Measurements from ENCODE around the gene TRIM66.

The TRIM66 gene

DNA sequence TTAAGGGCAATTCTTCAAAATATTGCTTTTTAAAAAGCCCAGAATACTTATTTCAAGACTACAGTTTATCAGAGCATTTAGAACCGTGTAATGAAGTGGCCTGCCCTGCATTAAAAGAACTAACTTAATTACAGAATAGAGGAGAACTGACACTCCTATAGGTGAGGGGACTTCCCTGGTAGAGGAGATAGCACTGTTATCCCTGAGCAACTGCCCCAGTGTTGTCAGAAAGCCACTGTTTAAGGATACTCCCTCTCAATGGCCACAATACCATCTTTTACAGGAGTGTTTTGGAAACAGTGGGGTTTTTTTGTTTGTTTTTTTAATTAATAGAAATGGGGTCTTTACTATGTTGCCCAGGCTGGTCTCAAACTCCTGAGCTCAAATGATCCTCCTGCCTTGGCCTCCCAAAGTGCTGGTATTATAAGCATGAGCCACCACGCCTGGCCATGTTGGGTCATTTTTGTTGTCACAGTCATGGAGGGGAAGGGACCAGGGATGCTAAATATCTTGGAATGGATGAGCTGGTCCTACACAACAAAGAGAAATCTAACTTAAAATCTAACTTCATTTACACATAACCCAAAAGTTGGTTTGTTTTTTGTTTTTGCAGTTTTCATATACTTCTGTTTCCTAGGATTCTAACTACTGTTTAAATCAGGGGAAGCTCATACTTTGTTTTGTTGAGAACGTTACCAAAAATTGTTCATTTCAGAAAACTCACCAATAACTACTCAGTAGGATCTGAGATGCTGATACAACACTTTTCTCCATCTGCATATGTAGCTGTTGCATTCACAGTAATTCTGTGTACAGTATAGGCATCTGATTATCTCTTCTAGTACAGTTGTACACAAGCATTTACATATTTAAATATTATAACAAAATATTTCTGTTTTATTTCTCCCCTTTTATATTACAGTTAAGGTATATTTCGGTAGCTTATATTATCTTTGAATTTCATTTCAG is 8.2 kb upstream of the TRIM66 start:
- TF ChIP-seq, protein P1, sequence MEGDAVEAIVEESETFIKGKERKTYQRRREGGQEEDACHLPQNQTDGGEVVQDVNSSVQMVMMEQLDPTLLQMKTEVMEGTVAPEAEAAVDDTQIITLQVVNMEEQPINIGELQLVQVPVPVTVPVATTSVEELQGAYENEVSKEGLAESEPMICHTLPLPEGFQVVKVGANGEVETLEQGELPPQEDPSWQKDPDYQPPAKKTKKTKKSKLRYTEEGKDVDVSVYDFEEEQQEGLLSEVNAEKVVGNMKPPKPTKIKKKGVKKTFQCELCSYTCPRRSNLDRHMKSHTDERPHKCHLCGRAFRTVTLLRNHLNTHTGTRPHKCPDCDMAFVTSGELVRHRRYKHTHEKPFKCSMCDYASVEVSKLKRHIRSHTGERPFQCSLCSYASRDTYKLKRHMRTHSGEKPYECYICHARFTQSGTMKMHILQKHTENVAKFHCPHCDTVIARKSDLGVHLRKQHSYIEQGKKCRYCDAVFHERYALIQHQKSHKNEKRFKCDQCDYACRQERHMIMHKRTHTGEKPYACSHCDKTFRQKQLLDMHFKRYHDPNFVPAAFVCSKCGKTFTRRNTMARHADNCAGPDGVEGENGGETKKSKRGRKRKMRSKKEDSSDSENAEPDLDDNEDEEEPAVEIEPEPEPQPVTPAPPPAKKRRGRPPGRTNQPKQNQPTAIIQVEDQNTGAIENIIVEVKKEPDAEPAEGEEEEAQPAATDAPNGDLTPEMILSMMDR (IDR thresholded peaks at IDR 0.05; ENCODE audit: insufficient read depth, missing control alignments) = no peak
- FAIRE-seq (no peak), DNase-seq (ENCODE audit: insufficient read length, low spot score) (no peak)

DNA sequence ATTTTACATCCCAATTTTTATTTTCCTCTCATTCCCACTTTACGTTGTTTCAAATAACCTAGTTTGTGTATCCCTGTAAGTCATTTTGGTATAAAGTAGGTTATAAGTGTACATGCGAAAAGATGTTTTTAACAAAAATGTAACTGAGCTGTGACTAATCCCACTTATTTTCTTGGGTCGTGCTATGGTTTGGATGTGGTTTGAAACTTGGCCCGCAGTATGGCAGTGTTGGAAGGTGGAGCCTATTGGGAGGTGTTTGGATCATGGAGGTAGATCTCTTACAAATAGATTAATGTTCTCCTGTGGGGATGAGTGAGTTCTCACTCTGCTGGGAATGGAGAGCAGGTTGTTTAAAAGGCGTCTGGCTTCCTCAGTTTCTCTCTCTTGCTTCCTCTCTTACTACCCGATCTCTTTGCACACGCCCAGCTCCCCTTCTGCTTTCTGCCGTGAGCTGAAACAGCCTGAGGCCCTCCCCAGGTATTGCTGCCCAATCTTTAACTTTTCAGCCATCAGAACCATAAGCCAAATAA is 7.3 kb upstream of the TRIM66 start:
- TF ChIP-seq, protein P1 (IDR thresholded peaks at IDR 0.05; ENCODE audit: insufficient read depth, missing control alignments) = no peak
- FAIRE-seq (no peak), DNase-seq (ENCODE audit: insufficient read length, low spot score) (no peak)

DNA sequence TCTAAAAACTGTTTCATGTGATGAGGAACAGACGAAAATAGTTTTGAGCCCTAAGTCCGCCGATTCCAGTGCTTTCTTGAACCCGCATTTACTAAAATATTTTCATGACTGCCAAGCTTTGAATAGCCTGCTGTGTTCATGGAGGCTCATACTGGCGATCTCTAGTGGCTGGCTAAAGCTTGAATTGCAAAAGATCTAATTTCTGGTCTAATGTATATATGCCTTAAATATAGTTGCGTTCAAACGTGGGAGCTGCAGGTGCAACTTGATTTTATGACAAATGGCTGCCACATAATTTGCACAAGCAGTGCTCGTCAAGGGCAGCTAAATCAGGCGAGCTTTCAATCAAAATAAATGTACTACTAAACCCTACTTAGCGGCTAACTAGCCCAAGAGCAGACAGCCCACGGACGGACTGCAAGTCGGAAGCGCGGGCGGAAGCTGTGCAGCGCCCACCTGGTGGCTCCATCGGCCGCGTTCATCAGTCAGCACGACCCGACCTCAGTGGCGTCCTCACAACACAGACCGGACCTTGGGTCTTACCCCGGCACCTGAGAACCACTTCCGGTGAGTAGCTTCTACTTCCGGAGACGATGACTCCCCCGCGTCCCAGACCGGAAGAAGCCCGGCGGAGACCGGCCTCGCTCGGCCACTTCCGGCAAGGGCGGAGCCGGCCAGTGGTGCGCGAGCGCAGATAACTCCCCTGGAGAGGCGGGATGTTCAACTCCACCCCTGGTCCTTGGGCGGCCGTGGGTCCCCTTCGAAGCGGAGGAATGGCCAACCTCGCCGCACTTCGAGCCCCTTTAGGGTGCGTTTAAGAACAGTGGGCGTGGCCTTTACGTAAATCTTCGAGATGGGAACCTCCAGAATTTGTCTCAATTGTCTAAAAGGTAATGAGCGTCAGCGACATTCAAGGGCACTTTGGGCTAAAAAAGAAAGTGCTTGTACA is 6.2 kb upstream of the TRIM66 start:
- TF ChIP-seq, protein P1 (IDR thresholded peaks at IDR 0.05; ENCODE audit: insufficient read depth, missing control alignments) = peak; percentile 3
- DNase-seq (ENCODE audit: insufficient read length, low spot score) (peak; percentile 89), FAIRE-seq (no peak)

DNA sequence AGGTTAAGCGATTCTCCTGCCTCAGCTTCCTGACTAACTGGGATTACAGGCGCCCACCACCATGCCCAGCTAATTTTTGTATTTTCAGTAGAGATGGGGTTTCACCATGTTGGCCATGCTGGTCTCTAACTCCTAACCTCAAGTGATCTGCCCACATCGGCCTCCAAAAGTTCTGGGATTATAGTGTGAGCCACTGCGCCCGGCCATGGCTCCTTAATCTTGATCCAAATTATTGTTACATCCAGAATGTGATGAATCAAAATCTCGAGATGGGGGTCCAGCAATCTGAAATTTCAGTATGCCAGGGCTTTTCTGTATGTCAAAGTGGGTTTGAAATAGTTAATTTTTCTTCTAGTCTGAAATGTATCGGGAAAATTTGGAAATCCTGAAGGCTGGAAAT is 3.9 kb upstream of the TRIM66 start:
- TF ChIP-seq, protein P1 (IDR thresholded peaks at IDR 0.05; ENCODE audit: insufficient read depth, missing control alignments) = no peak
- FAIRE-seq (no peak), DNase-seq (ENCODE audit: insufficient read length, low spot score) (no peak)

DNA sequence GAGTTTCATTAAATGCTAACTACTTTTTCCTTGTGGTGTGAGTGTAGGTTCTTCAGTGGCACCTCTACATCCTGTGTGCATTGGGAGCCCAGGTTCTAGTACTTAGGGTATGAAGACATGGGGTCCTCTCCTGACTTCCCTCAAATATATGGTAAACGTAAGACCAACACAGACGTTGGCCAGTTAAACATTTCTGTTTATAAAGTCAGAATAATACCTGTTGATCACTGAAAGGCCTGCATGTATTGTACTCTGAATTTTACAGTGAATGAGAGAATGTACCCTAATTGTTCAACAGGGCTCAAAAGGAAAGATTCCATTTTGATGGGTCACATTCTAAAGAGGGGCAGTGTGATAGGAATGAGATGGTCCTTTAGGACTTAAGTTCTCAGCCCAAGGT is 3.4 kb upstream of the TRIM66 start:
- DNase-seq (ENCODE audit: insufficient read length, low spot score) (no peak), FAIRE-seq (no peak)
- TF ChIP-seq, protein P1 (IDR thresholded peaks at IDR 0.05; ENCODE audit: insufficient read depth, missing control alignments) = no peak

DNA sequence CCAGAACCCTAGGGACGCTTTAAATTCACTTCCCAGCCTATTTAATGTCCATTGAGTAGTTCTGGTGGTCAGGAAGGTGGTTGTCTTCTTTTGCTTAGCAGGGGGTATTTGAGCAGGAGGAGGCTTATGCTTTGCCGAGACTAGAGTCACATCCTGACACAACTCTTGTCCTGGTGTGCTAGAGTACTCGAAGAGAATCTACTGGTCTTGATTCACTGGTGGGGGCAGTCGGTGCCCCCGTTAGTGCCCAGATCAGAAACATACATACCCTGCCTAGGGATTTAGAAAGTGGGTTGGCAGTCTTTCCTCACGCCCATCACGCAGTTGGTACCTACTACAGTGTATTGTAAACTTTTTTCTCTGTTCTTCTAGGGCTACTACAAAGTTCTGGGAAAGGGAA is 2.8 kb upstream of the TRIM66 start:
- FAIRE-seq (no peak), DNase-seq (ENCODE audit: insufficient read length, low spot score) (no peak)
- TF ChIP-seq, protein P1 (IDR thresholded peaks at IDR 0.05; ENCODE audit: insufficient read depth, missing control alignments) = no peak
